K562 (cell line): Measurements from ENCODE around the gene ZMIZ1. TPM values are rescaled to one million over a fixed set of nuclear protein-coding genes. Genes with fewer than 3 reads are reported as not detected.

ENCODE experiments used
- ATAC-seq: fragments of 200-7000 bp; cut with Tn5 transposase; 3 replicates; pipeline ENCODE4 v1.9.1; 2020; ENCODE audit warnings: moderate library complexity
- BruUV-seq: library from RNA; stranded (reverse); fragments of 400-500 nt; replicated peaks from 2 replicates; lab custom pipeline; 2021; lab: Mats Ljungman, UMichigan
- CTCF ChIA-PET: fragments of 300-600 bp; formaldehyde crosslinking; extraction: SDS; loops from one replicate; lab custom pipeline; 2021; ENCODE audit warnings: low intra/inter-chr PET ratio; lab: Yijun Ruan, JAX
- POLR2A ChIA-PET: fragments of 300-600, 350-650 bp; sonication (Branson Sonifier 250); formaldehyde crosslinking; extraction: SDS; loops from one replicate; lab custom pipeline; 2021; ENCODE audit warnings: antibody characterized with exemption, inconsistent platforms; lab: Yijun Ruan, JAX
- DNase-seq, 4 experiments: peaks; one replicate each; pipeline versions ENCODE4 v3.0.0 to v3.0.0-alpha.2; 2011 to 2018; ENCODE audit warnings: low spot score in 3 of 4, mixed read lengths in 3 of 4; ENCODE audit errors: extremely low read depth in 1 of 4
- FAIRE-seq: peaks from 2 replicates; lab custom pipeline; 2011; peaks lifted over from hg19 to GRCh38; lab: Jason Lieb, UNC
- H2AFZ ChIP-seq: 2 replicates; pipeline ENCODE4 v1.6.0; 2011; ENCODE audit warnings: low read depth, low read length, control low read depth, inconsistent platforms
- H3K27ac ChIP-seq: fragments of 200-600 bp; 3 replicates; pipeline ENCODE4 v1.8.0; 2011; ENCODE audit warnings: low read depth, mild to moderate bottlenecking, control low read depth, inconsistent platforms, low read length, moderate library complexity, mixed read lengths; ENCODE audit errors: extremely low read depth
- H3K27me3 ChIP-seq, 2 experiments: fragments of 300-600 bp in 1 of 2; 2 replicates in 1 of 2; 3 replicates in 1 of 2; pipeline versions ENCODE4 v1.6.0 to v1.8.0; 2011; ENCODE audit warnings: inconsistent platforms in 2 of 2, low read length in 2 of 2, mild to moderate bottlenecking in 1 of 2, mixed read lengths in 1 of 2, moderate library complexity in 1 of 2; ENCODE audit not compliant: control insufficient read depth in 2 of 2, insufficient read depth in 2 of 2
- H3K36me3 ChIP-seq: fragments of 300-600 bp; 3 replicates; pipeline ENCODE4 v1.8.0; 2011; ENCODE audit warnings: mild to moderate bottlenecking, low read length, inconsistent platforms; ENCODE audit not compliant: control insufficient read depth, insufficient read depth
- H3K4me1 ChIP-seq, 2 experiments: fragments of 200-600 bp in 1 of 2; replicated peaks in 1 of 2; 2 replicates in 1 of 2; 3 replicates in 1 of 2; pipeline versions ENCODE4 v1.5.1 to v1.8.0; 2011; ENCODE audit warnings: inconsistent platforms in 2 of 2, low read length in 2 of 2, mild to moderate bottlenecking in 1 of 2, mixed read lengths in 1 of 2, moderate library complexity in 1 of 2; ENCODE audit not compliant: control insufficient read depth in 2 of 2, insufficient read depth in 2 of 2
- H3K4me2 ChIP-seq: 2 replicates; pipeline ENCODE4 v1.6.1; 2011; ENCODE audit warnings: low read length, control low read depth, inconsistent platforms, mixed read lengths; ENCODE audit not compliant: insufficient read depth
- H3K4me3 ChIP-seq: fragments of 200-600 bp; sonication (generic), shearing (Covaris generic); 2 replicates; pipeline ENCODE4 v1.5.1; 2016; ENCODE audit warnings: control low read depth, inconsistent platforms
- H3K79me2 ChIP-seq: fragments of 200-600 bp; 3 replicates; pipeline ENCODE4 v1.8.0; 2011; ENCODE audit warnings: low read length, inconsistent platforms; ENCODE audit not compliant: control insufficient read depth, insufficient read depth
- H3K9ac ChIP-seq, 2 experiments: 2 replicates each; pipeline versions ENCODE4 v1.6.0 to v1.6.1; 2011; ENCODE audit warnings: low read depth in 2 of 2, low read length in 2 of 2, control low read depth in 1 of 2, inconsistent platforms in 1 of 2, mild to moderate bottlenecking in 1 of 2, mixed read lengths in 1 of 2; ENCODE audit not compliant: insufficient read depth in 1 of 2
- H3K9me1 ChIP-seq: one replicate; pipeline ENCODE4 v1.6.0; 2011; ENCODE audit warnings: inconsistent platforms, mild to moderate bottlenecking, low read length, moderate library complexity; ENCODE audit not compliant: control insufficient read depth, insufficient read depth
- H3K9me3 ChIP-seq: replicated peaks from 2 replicates; pipeline ENCODE4 v1.5.1; 2011; ENCODE audit warnings: low read depth, low read length, inconsistent platforms; ENCODE audit not compliant: control insufficient read depth, insufficient read depth
- H4K20me1 ChIP-seq: replicated peaks from 2 replicates; pipeline ENCODE4 v1.6.1; 2011; ENCODE audit warnings: low read length, inconsistent platforms, mixed read lengths; ENCODE audit not compliant: control insufficient read depth, insufficient read depth
- NFE2 ChIP-seq: IDR thresholded peaks from 2 replicates; pipeline ENCODE4 v1.6.1; 2014; ENCODE audit warnings: antibody characterized with exemption, low read depth
- NFYB ChIP-seq: IDR thresholded peaks from 2 replicates; pipeline ENCODE4 v1.6.1; 2011; ENCODE audit warnings: mild to moderate bottlenecking, moderate library complexity; ENCODE audit not compliant: insufficient read length; ENCODE audit errors: extremely low read depth
- POLR2G ChIP-seq: fragments of 200-400 bp; formaldehyde crosslinking; IDR thresholded peaks from 2 replicates; pipeline ENCODE4 v1.6.1; 2017; ENCODE audit warnings: low read depth, mild to moderate bottlenecking, antibody characterized with exemption, low read length, moderate library complexity
- SMARCA4 ChIP-seq: fragments of 450-650 bp; IDR thresholded peaks from 2 replicates; pipeline ENCODE4 v1.6.1; 2016
- SMARCB1 ChIP-seq: IDR thresholded peaks from 2 replicates; pipeline ENCODE4 v1.6.1; 2011; ENCODE audit warnings: improper control_type of control experiment, low read depth; ENCODE audit not compliant: insufficient read length
- YY1 ChIP-seq, 3 experiments: IDR thresholded peaks; 2 replicates each; pipeline ENCODE4 v1.6.1; 2011; ENCODE audit warnings: low read length in 2 of 3, mild to moderate bottlenecking in 2 of 3, moderate library complexity in 2 of 3, borderline replicate concordance in 1 of 3, control low read depth in 1 of 3, low read depth in 1 of 3; ENCODE audit not compliant: insufficient read depth in 3 of 3, insufficient replicate concordance in 2 of 3, control insufficient read depth in 1 of 3, insufficient read length in 1 of 3; ENCODE audit errors: extremely low read depth in 1 of 3
- WGBS: fragments of 100-300 bp; shearing (Covaris generic); methylation state at CpG from one replicate; pipeline ENCODE4 v1.1.6; 2016; ENCODE audit warnings: low coverage, mixed read lengths; ENCODE audit not compliant: insufficient coverage; ENCODE audit errors: missing lambda C conversion rate; 5-methylcytosine and 5-hydroxymethylcytosine counted together
- in situ Hi-C: fragments of 300-500 bp; cut with MboI; formaldehyde crosslinking; loops from 4 replicates; pipeline ENCODE4 v1.15.0; 2018; ENCODE audit warnings: inconsistent platforms, mixed read lengths
- intact Hi-C: fragments of 100-400 bp; cut with micrococcal nuclease; formaldehyde crosslinking; loops from 2 replicates; pipeline ENCODE4 v1.14.2; 2022
- polyA plus RNA-seq, 8 experiments: library from polyadenylated mRNA; depleted of rRNA in 4 of 8; stranded (reverse) in 5 of 8; unstranded in 3 of 8; fragments of >200 nt; fragmentation: Nextera tagmentation in 2 of 8; fragmentation: Illumina TruSeq in 1 of 8; extraction: Ambion mirVana in 2 of 8; extraction: Trizol in 1 of 8; gene quantifications; 2 replicates each; pipeline versions ENCODE4 v1.2.1 to v1.2.3, GENCODE V29; 2011 to 2014; ENCODE audit warnings: inconsistent platforms in 1 of 8, missing spikeins in 1 of 8
- total RNA-seq, 7 experiments: library from RNA; depleted of rRNA in 6 of 7; stranded (reverse); fragments of >200 nt in 6 of 7; fragmentation: Illumina TruSeq in 2 of 7; extraction: Trizol in 2 of 7; gene quantifications; 2 replicates each; pipeline versions ENCODE4 v1.2.1 to v1.2.3, GENCODE V29; 2011 to 2021; ENCODE audit warnings: low replicate concordance in 1 of 7
- TF ChIP-seq, protein P1 (sequence below): sonication (generic); formaldehyde crosslinking; IDR thresholded peaks from 2 replicates; pipeline ENCODE4 v1.8.1; 2023; ENCODE audit warnings: mild to moderate bottlenecking, missing genetic modification reagents
- TF ChIP-seq, protein P2 (sequence below): IDR thresholded peaks from 2 replicates; pipeline ENCODE4 v1.6.1; 2011; ENCODE audit warnings: borderline replicate concordance, low read depth, mild to moderate bottlenecking, moderate library complexity, low read length; ENCODE audit not compliant: insufficient read depth, poor library complexity, severe bottlenecking

Gene ZMIZ1
- total and polyA plus RNA-seq, 9 of the 15 experiments (the other 6 are each of a cell fraction or from before 2014, with no cell fraction given): 1.0 to 37.3 (median 4.3) TPM

DNA sequence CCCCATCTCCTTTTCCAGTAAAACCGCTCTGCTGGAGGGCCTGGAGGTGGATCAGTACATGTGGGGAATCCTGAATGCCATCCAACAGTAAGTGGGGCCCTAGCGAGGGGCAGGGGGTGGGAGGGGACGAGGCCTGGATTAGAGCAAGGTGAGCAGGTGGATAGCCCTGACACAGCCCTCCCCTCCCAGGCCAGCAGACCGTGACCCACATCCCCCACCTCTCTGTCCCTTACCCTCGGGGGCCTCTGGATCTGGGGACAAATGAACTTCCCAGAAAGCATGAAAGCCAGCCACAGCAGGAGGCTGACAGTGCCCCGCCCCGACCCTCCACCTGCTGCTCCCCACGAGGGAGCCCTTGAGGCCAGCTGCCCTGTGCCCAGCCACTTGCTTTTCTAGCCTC, 236.7 kb downstream of the ZMIZ1 start:
- Histone ChIP-seq H3K9ac (no peak overlapping the region), H3K79me2 (no peaks in the 10 kb centered on the region), H3K27ac (no peak overlapping the region), H4K20me1 (no peaks in the 10 kb centered on the region), H3K27me3 (no peaks in the 10 kb centered on the region), H3K36me3 (peaks cover 87% of the 10 kb centered on the region; the same call in 2 of the 3 replicates), H3K4me3 (no peak overlapping the region), H2AFZ (no peak overlapping the region), H3K4me2 (no peak overlapping the region), H3K9me3 (no peaks in the 10 kb centered on the region), H3K4me1 (peaks cover 0 to 19% of the 10 kb centered on the region in 2 experiments; a peak in 1 of 5 replicates), H3K9me1 (no peaks in the 10 kb centered on the region)
- DNase-seq: no peak
- no peak for ATAC-seq
- in situ Hi-C loops (no loop called here), intact Hi-C loops (no loop called here)
- CTCF ChIA-PET: no interaction called here
- 66% methylated on average over 8 of the region's 8 CpGs for WGBS
- TF ChIP-seq NFYB (no peak), SMARCB1 (no peak), NFE2 (no peak), SMARCA4 (no peak)
- BruUV-seq: no TSS peak
- FAIRE-seq: no peak
- POLR2A ChIA-PET: no interaction called here

DNA sequence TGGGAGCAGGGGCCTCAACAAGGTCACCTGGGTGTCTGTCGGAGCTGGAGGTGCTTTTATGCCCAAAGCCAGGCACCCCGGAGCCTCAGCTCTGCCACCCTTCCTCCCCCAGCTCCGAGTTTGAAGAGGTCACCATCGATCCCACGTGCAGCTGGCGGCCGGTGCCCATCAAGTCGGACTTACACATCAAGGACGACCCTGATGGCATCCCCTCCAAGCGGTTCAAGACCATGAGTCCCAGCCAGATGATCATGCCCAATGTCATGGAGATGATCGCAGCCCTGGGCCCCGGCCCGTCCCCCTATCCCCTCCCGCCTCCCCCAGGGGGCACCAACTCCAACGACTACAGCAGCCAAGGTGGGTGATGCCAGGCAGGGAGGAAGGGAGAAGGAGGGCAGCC, 237.2 kb downstream of the ZMIZ1 start:
- H3K27me3 ChIP-seq: no peaks in the 10 kb centered on the region
- no peaks in the 10 kb centered on the region for H3K79me2 ChIP-seq
- TF ChIP-seq, protein P1, sequence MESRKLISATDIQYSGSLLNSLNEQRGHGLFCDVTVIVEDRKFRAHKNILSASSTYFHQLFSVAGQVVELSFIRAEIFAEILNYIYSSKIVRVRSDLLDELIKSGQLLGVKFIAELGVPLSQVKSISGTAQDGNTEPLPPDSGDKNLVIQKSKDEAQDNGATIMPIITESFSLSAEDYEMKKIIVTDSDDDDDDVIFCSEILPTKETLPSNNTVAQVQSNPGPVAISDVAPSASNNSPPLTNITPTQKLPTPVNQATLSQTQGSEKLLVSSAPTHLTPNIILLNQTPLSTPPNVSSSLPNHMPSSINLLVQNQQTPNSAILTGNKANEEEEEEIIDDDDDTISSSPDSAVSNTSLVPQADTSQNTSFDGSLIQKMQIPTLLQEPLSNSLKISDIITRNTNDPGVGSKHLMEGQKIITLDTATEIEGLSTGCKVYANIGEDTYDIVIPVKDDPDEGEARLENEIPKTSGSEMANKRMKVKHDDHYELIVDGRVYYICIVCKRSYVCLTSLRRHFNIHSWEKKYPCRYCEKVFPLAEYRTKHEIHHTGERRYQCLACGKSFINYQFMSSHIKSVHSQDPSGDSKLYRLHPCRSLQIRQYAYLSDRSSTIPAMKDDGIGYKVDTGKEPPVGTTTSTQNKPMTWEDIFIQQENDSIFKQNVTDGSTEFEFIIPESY: peak; percentile 85
- TF ChIP-seq, protein P2, sequence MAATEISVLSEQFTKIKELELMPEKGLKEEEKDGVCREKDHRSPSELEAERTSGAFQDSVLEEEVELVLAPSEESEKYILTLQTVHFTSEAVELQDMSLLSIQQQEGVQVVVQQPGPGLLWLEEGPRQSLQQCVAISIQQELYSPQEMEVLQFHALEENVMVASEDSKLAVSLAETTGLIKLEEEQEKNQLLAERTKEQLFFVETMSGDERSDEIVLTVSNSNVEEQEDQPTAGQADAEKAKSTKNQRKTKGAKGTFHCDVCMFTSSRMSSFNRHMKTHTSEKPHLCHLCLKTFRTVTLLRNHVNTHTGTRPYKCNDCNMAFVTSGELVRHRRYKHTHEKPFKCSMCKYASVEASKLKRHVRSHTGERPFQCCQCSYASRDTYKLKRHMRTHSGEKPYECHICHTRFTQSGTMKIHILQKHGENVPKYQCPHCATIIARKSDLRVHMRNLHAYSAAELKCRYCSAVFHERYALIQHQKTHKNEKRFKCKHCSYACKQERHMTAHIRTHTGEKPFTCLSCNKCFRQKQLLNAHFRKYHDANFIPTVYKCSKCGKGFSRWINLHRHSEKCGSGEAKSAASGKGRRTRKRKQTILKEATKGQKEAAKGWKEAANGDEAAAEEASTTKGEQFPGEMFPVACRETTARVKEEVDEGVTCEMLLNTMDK: peak; percentile 28
- TF ChIP-seq POLR2G (0 out of 2 replicates have a peak, but pooled peaks have one; percentile 21), YY1 (IDR thresholded peaks at IDR 0.05; ENCODE audit: borderline replicate concordance in 1 of 3, control insufficient read depth in 1 of 3, extremely low read depth in 1 of 3, insufficient read depth in 3 of 3, insufficient read length in 1 of 3, insufficient replicate concordance in 2 of 3, low read depth in 1 of 3, low read length in 2 of 3) (no peak)
- TF ChIP-seq, all 486 proteins: peak for 3
- POLR2A ChIA-PET: no interaction called here
- in situ Hi-C loops (no loop called here), intact Hi-C loops (no loop called here)
- Histone ChIP-seq H3K4me2 (no peak overlapping the region), H3K9ac (no peak overlapping the region), H3K9me1 (no peaks in the 10 kb centered on the region), H3K36me3 (peaks cover 83% of the 10 kb centered on the region; the same call in 2 of the 3 replicates), H3K4me3 (no peak overlapping the region), H3K27ac (no peak overlapping the region), H2AFZ (no peak overlapping the region), H3K9me3 (no peaks in the 10 kb centered on the region), H4K20me1 (no peaks in the 10 kb centered on the region), H3K4me1 (peaks cover 0 to 20% of the 10 kb centered on the region in 2 experiments; a peak in 1 of 5 replicates)
- 81% methylated on average over 10 of the region's 15 CpGs for WGBS
- DNase-seq: no peak
- BruUV-seq: no TSS peak
- ATAC-seq: no peak
- FAIRE-seq: no peak
- CTCF ChIA-PET: no interaction called here
